HG02981 (cell line): ENCODE results near the gene SPEF1.
"Not testable (repeated sequence)": the region's sequence is repeated elsewhere in the genome, so short reads cannot be mapped to it uniquely, and the experiment has no call there.

Experiments
- ATAC-seq: cut with Tn5 transposase; IDR thresholded peaks from one replicate; pipeline ENCODE4 v1.9.1; 2021; ENCODE audit warnings: mild to moderate bottlenecking, moderate library complexity; ENCODE audit not compliant: unreplicated experiment

The SPEF1 gene, protein sequence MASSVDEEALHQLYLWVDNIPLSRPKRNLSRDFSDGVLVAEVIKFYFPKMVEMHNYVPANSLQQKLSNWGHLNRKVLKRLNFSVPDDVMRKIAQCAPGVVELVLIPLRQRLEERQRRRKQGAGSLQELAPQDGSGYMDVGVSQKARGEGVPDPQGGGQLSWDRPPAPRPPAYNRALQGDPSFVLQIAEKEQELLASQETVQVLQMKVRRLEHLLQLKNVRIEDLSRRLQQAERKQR

DNA sequence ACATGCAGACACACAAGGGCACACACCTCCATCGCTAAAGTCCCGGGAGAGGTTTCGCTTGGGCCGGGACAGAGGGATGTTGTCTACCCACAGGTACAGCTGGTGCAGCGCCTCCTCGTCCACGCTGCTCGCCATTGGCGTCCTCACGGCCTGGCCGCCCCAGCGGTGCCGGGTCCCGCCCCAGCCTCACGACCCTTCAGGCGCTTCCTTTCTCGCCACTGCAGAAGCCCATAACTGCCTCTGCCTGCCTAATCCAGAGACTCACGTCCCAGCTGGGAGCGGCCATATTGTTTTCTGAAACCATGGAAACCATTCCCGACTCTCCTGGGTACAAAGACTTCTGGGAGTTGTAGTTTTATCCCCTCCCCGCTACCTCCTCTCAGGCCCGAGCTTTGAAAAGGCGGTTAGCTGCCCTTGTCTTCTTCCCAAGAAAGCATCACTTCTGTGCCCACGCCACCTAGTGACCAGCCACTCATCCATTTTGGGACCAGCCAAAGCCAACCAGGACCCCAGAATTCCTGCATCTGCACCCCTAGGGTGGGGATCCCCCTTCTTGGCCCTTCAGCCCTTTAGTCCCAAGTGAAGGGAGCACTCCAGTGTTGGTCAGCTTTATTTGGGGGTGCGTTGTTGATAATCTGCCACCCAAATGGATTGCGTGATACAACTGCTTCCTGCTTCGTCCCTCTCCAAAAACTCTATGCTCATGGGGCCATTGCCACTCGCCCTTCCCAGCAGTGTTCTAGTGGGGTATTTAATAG is at the start of gene SPEF1:
SPEF1 (minus strand) TSS at position 296 of the 758 bp plus-strand sequence; CDS start at position 135, 161 bp downstream.
- peak; percentile 64 for ATAC-seq

DNA sequence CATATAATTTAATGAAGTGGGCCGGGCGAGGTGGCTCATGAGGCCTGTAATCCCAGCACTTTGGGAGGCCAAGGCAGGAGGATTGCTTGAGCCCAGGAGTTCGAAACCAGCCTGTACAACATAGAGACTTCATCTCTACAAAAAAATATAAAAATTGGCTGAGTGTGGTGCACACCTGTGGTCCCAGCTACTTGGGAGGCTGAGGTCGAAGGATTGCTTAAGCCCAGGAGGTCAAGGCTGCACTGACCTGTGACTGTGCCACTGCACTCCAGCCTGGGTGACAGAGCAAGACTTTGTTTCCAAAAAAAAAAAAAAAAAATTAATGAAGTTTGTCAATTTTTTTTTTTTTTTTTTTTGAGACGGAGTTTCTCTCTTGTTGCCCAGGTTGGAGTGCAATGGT is 48.6 kb upstream of the SPEF1 start:
- not testable (repeated sequence) for ATAC-seq

DNA sequence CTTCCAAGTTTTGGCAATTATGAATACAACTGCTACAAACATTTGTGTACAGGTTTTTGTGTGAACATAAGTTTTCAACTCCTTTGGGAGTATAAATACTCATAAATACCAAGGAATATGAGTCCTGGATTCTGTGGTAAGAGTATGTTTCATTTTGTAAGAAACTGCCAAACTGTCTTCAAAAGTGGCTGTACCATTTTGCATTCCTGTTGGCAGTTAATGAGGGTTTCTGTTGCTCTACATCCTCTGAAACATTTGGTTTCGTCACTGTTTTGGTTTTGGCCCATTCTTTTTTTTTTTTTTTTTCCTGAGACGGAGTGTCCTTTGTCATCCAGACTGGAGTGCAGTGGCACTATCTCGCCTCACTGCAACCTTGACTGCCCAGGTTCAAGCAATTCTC is 47.5 kb upstream of the SPEF1 start:
- no peak for ATAC-seq

DNA sequence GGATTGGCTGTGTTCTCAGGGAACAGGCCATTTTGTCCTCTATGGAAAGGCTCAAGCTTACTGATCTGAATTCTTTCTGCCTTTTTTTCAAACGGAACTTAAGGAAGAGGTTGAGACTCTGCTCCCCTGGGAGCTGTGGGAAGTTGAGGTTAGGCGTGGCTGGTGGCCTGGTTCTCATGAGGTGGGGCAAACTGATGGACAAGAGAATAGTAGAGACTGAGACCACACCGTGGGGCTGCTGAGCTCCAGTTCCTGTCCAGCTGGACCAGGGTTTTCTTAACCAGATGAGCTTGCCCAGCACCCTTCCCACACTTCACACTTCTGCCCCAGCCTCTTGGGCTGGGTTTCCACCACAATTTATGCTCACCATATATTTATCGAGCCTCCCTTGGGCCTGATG is 45.2 kb upstream of the SPEF1 start:
- no peak for ATAC-seq

DNA sequence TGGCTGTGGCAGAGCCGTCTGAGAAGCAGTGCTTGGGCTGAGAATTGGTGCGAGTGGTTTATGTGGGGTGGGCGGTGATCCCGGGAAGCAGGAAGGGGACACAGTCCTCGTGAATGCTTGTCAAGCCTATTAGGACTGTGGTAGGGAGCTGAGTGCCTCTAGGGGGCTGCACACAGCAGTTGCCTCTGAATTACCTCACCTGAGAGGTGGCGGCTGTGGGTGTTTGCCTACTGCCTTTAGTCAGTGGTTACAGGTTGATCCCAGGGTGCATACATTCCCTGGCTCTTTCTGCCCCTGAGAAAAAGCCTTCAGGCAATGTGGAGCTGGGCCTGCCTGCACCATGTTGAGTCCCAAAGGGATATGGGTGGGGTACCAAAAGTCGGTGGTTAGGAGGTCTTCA is 44.3 kb upstream of the SPEF1 start:
- ATAC-seq: no peak

DNA sequence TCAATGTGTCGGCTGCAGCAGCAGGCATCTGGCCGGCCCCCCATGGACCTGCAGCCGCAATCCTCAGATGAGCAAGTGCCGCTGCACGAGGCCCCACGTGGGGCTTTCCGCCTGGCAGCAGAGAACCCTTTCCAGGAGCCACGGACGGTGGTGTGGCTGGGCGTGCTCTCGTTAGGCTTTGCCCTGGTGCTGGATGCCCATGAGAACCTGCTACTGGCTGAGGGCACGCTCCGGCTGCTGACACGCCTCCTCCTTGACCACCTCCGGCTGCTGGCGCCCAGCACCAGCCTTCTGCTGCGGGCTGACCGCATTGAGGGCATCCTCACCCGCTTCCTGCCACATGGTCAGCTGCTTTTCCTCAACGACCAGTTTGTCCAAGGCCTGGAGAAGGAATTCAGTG is 42.6 kb upstream of the SPEF1 start:
- ATAC-seq: no peak

DNA sequence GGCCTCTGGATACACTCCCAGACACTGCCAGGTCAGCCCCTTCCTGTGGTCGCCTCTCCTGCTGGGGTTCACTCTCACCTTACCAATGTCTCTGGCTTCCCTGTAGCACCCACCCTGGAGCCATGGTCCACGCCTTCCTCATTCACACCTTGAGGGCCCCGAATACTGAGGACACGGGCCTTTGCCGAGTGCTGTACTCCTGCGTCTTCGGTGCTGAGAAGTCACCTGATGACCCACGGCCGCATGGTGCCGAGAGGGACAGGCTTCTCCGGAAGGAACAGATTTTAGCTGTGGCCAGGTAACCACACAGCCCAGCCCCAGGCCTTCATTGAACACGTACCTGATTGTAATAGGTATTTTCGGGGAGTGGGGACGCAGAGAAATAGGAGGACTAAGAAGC is 40.7 kb upstream of the SPEF1 start:
- ATAC-seq: no peak

DNA sequence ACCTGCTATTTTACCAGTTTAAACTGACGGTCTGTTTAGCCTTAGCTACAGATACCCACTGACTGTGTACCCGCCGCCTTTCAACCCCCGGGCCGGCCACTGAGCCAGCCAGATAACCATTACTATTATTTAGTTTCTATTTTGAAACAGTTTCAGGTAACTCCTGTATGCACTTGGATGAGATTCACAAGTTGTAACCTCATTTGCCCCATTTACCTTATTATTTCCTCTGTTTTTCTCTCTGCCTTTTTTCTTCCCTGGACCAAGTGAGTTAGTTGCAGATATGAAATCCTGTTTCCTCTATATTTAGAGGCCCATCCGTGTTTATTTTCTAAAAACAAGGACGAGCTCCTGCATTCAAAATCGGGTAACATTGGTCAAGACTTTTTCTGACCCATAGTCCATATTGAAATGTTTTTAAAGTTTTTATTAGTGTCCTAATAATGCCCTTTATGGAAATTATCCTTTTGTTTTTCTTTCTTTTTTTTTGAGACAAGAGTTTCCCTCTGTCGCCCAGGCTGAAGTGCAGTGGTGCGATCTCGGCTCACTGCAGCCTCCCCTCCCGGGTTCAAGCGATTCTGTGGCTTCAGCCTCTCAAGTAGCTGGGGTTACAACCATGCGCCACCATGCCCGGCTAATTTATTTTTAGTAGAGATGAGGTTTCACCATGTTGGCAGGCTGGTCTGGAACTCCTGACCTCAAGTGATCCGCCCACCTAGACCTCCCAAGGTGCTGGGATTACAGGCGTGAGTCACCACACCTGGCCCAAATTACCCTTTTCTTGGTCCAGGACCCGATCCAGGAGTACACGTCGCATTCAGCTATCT is 39.9 kb upstream of the SPEF1 start:
- peak; percentile 9 for ATAC-seq

DNA sequence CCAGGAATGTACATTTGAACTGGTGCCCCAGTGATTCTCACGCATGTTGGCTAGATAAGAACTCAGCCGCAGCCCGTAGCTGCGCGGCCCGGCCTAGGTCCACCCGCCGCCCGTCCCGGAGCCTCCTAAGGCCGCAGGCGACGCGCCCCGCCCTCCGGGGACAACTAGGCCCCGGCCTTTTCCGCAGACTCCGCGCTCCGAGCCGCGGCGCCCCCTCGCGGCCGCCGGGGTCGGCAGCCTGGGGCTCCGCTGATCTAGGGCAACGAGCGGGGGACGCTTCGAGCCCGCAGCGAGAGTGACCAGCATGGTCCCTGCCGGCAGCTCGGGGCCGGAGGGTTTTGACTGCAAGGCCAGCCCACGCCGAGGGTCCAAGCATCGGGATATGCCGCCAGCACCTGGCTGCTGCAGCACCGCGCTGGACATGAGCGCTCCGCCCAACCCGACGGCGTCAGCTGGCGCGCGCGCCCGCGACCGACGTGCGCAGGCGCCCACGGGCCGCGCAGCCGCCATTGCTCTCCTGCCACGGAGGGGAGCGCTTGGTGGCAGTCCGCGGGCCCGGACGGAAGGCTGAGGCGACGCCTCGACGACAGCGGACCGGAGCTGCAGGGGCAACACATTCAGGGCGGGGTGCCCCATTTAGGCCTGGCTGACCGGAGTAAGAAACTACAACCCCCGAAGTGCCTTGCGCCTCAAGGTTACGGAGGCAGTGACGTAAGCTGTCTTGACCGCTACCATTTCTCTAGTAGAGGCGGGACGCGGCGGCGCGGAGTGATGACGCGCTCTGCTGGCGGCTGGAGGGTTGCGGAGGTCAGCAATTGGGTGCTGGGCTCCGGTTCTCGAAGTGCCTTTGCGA is 39.0 kb upstream of the SPEF1 start, which contains the start of gene AP5S1:
AP5S1 (plus strand) TSS at position 500 of the 853 bp plus-strand sequence. CDS start 1,571 bp downstream, outside the sequence.
- ATAC-seq: peak; percentile 77

DNA sequence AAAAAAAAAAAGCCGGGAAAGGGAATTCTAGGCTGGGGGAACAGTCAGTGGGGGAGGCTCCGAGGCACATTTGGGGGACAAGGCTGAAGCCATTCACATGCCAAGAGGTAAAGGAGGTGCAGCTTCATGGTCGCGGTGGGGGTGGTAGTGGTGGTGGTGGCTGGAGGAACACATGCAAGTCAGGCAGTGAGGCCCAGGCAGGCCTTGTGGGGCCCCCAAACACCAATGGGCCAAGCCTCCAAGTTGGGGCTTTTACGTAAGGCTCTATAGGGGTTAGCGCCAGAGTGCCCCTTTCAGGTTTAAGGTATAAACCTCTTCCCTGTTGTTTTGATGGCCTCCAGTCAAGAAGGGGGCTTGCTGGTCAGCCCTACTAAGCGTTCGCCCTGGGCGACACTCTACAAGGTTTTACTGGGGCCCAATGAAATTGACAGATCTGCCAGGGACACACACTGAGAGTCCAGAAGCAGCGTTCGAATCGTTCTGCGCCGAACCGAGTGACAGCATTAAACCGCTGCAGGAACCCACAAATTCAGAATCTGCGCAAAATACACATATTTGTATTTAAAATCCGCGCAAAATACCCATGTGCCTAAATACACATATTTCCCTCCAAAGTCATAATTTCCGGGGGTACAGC is 38.3 kb upstream of the SPEF1 start:
- ATAC-seq: no peak

DNA sequence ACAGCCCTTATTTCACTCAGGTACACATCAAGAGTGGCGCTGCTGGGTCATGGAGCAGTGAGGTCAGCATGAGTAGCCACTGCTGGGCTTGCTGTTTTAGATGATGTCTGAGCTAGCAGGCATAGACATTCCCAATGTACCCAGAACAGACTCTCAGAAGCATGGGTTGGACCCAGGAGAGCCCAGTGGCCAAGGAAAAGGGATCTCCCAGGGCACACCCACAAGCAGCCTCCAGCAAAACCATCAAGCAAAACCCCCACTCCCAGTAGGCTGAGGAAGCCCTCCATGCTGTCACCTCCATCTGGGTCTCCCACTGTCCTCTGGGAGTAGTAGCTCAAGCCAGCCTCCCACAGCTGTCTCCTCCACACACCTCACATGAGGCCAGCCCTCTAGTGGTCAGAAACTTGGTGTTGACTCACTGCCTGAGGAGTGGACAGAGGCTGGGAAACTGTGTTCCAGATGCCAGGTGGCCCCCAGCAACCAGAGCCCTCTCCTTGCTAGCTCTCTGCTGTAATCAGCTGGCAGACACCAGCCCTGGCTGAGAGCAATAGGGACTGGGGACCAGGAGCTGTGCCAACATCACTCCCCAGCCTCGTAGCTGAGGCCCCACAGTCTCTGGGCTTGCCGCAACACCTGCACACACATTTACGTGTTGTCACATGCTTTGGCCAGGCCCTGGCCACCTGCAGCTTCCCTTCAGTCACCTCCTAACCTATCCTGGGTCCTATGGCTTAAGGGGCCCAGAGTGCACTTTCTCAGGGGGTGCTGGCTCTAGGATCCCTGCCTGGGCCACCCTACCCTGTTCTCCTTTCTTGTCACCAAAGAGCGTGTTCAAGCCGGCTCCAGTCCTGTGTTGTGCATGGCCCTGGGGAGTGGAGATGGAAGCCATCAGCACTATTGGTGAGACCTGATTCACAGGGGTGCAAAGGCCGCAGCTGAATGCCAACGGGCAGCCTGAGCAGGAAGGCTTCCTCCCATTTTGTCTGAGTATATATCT is 37.2 kb upstream of the SPEF1 start:
- no peak for ATAC-seq

DNA sequence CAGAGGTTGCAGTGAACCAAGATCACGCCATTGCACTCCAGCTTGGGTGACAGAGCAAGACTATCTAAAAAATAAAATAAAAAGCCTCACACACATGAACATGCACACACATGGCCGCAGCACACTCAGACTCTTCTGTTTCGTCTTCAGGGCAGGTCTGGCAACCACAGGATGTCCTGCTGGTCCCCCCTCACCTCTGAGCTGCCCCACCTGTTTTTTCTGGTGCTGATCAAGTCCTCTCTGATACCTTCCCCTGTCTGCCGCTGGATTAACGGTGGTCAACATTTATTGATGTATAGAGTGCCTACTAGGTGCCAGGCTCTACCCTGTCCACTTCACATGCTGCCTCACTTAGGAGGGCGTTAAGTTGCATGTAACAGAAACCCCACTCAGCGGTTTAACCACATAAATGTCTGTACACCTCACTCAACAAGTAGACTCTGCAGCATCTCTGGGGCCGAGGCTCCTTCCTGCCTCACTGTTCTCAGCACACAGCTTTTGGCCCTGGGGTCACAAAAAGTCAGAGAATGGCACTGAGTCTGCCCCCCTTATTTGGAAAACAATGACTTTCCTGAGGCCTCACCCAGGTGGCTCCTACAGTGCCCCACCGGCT is 34.6 kb upstream of the SPEF1 start:
- no peak for ATAC-seq

DNA sequence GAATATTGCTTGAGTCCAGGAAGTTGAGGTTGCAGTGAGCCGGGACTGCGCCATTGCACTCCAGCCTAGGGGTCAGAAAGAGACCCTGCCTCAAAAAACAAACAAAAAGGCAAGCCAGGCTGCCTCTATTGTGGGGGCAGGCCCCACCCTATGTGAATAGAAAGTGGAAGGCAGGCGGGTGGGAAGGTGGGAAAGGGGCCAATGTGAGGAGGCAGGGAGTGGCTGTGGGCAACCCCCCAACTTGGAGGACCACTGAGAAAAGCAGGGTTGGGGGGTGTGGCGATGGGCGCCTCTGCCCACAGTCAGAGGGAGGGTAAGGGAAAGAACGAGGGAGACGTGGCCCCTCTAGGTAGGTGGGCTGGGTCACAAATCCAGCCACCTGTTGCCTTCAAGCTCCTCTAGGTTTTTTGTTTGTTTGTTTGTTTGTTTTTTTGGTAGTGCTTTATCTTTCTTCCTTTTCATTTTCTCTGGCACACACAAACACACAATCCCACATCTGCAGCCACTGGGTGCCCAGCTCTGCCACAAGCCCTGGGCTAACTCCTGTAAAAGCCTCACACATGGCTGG is 33.8 kb upstream of the SPEF1 start:
- no peak for ATAC-seq

DNA sequence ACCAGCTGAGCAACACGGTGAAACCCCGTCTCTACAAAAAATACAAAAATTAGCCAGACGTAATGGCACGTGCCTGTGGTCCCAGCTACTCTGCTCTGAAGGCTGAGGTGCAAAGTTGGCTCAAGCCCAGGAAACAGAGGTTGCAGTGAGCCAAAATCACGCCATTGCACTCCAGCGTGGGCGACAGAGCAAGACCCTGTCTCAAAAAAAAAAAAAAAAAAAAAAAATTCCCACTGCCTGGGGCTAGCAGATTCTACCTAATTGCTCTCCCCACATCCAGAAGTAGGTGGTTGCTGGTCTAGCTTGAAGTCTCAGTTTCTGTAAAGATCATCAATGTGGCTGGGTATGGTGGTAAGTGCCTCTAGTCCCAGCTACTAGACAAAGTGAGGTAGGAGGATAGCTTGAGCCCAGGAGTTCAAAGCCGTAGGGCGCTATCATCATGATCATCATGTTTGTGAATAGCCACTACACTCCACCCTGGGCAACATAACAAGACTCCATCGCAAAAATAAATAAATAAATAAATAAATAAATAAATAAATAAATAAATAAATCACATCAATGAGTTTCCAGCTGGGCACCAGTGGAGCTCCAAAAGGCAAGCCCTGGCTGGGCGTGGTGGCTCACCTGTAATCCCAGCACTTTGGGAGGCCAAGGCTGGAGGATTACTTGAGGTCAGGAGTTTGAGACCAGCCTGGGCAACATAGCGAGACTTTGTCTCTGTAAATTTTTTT is 32.8 kb upstream of the SPEF1 start:
- ATAC-seq: no peak

DNA sequence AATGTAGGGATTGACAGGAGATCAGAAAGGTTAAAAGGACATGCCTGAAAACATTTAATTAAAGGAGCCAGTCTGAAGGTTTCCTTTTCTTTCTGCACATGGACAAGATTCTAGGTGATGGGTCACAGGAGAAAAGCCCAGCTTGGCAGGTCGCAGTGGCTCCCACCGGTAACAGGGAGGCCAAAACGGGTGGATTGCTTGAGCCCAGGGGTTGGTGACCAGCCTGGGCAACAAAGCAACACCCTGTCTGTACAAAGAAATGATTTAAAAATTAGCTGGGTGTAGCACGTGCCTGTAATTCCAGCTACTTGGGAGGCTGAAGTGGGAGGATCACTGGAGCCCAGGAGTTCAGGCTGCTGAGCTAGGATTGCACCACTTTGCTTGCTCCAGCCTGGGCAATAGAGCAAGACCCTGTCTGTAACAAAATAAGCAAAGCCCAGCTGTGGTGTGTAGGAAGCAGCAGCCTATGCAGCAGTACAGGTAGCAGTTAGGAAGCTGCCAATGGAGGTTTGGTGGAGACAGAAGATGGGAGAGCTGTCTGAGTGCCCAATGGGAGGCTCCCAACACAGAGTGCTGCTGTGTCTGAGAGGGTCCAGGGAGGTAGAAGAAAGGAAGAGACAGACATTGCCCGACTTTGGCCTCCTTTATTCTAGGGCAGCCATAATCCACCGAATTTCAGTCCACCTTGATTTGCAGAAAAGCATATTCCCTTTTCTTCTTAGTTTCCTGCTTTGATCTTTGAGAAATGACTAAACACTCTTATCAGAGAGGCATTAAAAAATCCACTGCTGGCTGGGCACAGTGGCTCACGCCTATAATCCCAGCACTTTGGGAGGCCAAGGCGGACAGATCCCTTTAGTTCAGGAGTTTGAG is 32.0 kb upstream of the SPEF1 start:
- no peak for ATAC-seq

DNA sequence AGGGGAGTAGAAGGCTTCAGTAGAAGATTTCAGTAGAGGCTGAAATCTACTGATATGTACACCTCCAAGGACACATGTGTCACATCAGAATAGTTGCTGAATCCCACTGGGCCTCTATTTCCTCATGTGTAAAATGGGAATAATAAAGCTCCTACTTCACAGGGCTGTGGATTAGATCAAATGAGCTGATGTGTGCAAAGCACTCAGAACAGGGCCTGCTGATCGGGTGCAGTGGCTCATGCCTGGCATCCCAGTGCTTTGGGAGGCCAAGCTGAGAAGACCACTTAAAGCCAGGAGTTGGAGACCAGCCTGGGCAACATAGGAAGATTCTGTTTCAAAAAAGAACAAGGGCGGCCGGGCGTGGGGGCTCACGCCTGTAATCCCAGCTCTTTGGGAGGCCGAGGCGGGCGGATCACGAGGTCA is 31.0 kb upstream of the SPEF1 start:
- ATAC-seq: no peak
